HTR-8/SVneo (cell line): ENCODE measurements around the gene MAP2K3.
A peak's percentile ranks its signal among the peaks of the same experiment; 100 is the strongest.

ENCODE experiments used
- DNase-seq: peaks from one replicate; pipeline ENCODE4 v3.0.0; 2011; ENCODE audit warnings: low spot score, mixed read lengths; ENCODE audit not compliant: insufficient read length
- FAIRE-seq: peaks from 2 replicates; lab custom pipeline; 2011; peaks lifted over from hg19 to GRCh38; lab: Jason Lieb, UNC

Gene MAP2K3

GRCh38 chr17:21358682-21359482, 74.4 kb downstream of the MAP2K3 start:
- peak; percentile 91 for FAIRE-seq
- no peak for DNase-seq

- DNase-seq (no peak), FAIRE-seq (peak; percentile 77)
Measured at GRCh38 chr17:21359483-21359840, 75.0 kb downstream of the MAP2K3 start.

- FAIRE-seq, result peak; percentile 81
Measured at GRCh38 chr17:21360048-21360447, 75.5 kb downstream of the MAP2K3 start.

DNA sequence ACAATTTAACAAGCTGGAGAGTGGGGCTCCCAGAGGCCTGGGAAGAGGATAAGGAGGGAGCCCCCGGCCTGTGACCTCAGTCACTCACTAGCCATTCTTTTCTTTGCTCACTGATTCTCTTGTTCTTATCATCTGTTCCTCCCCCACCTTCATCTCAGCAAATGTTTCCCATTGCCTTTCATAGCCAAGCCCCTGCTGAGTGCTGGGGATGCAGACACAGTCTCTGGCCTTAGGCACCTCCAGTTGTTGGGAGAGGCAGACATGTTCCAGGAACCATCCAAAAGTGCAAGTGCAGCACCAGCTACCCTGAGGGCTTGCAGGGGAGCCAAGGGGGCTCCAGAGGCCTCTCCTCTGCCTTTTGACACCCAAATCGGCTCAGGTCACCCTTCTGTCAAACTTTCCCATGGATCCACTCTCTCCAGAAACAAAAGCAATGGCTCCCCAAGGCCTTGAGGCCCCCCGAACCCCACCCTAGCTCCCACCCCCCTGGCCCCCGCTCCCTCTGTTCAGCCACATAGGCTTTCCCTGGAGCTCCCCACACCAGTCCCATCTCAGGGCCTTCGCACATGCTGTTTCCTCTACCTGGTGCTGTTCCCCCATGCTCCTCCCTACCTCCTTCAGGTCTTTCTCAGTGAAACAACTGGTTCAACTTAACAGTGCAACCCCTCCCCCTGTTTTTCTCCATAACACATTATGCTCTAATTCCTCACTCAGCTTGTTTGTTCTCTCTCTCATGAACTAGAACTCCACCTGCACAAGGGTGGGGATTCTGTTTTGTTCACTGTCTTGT, 76.7 kb downstream of the MAP2K3 start:
- peak; percentile 26 for FAIRE-seq
- no peak for DNase-seq

More at GRCh38 chr17:21360048-21360447, 75.5 kb downstream of the MAP2K3 start:
- DNase-seq, result no peak

DNA sequence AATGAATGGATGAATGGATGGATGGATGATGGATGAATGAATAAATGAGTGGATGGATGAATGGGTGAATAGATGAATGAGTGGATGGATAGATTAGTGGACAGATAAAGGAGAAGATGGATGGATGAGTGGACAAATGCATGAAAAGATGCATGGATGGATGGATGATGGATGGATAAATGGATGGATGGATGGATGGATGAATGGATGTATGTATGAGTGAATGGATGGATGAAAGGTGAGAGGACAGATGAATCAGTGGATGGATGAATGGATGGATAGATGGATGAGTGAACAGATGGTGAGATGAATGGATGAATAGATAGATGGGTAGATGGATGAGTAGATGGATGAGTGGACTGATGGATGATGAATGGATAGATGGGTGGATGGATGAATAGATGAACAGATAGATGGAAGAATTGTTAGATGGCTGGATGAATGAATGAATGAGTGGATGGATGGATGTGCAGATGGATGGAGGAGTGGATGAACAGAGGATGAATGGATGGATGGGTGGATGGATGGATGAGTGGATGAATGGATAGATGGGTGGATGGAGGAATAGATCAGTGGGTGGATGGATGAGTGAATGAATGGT, 77.9 kb downstream of the MAP2K3 start:
- FAIRE-seq (peak; percentile 96), DNase-seq (no peak)

DNA sequence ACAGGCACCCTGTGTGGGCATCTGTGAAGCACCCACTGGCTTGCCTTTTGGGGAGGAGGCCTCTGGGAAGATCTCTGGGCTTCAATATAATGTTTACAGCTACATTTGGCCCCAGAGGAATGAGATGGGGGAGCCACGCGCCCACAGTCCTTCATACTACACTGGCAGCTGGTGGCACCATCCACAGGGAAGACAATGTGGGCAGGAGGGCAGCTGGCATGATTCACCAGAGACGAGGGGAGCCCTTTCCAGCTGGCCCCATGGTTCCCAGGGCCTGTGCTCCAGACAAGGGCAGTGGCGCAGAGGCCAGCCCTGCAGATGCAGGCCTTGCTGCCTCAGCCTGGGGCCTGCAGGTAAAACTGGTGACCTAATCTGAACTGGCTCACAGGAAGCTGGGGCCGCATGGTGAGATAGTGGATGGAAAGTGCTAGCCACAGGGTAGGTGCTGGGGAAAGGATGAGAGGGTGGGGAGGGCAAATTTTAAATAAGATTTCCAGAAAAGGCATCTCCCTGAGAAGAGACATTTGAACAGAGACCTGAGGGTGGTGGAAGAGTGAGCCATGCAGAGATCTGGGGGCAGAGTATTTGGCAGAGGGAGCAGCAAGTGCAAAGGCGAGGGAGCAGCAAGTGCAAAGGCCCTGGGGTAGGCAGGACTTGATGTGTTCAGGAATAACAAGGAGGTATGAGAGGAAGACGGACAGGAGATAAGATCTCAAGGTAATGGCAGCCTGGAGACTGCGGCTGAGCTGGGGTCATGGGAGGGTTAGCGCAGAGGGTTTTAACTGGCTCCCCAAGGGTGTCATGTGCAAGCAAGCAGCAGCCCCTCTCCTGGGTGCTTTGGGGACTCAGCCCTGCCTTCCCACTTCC, 79.5 kb downstream of the MAP2K3 start:
- no peak for DNase-seq
- FAIRE-seq, result peak; percentile 79
